H54 (cell line): ENCODE results near the gene PAFAH2.

Source experiments
- DNase-seq: peaks from one replicate; pipeline ENCODE4 v3.0.0; 2011; ENCODE audit warnings: low spot score, mixed read lengths; ENCODE audit not compliant: insufficient read length
- FAIRE-seq: peaks from 3 replicates; lab custom pipeline; 2011; peaks lifted over from hg19 to GRCh38; lab: Jason Lieb, UNC
- POLR2A ChIP-seq: IDR thresholded peaks from 2 replicates; pipeline ENCODE4 v1.6.1; 2011; ENCODE audit warnings: low read depth, mild to moderate bottlenecking, low read length

PAFAH2 gene

GRCh38 chr1:26025060-26025459, 27.2 kb upstream of the PAFAH2 start:
- no peak for TF ChIP-seq POLR2A
- FAIRE-seq (no peak), DNase-seq (no peak)

DNA sequence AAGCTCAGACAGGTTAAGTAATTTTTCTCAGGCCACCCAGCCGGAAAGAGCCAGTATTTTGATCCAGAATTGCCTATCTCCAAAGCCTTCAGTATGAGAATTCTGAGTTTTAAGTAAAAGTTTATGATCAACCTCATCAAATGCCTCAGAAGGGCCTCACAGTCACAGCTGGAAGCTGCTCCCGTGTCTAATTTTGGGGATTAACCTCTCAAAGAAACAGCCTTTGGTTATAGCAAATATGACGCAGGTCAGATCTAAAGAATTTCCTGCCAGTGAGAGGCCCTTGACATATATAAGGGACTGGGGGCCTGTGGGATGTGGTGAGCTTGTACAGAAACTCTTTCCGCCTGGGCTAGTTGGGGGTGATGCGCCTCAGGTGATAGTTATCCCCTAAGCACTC, 26.0 kb upstream of the PAFAH2 start:
- DNase-seq (no peak), FAIRE-seq (no peak)
- no peak for TF ChIP-seq POLR2A

DNA sequence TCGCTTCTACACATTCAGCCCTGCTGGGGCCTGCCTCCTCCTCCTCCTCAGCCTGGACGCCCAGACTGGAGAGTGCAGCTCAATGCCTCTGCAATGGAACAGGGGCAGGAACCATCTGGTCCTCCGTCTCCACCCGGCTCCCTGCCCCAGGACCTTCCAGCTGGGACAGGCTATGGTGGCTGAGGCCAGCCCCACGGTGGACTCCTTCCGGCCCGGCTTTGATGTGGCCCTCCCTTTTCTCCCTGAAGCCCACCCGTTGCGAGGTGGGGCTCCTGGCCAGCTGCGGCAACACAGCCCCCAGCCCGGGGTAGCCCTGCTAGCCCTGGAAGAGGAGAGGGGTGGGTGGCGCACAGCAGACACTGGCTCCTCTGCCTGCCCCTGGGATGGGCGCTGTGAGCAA, 25.1 kb upstream of the PAFAH2 start:
- DNase-seq: no peak
- no peak for FAIRE-seq
- TF ChIP-seq POLR2A: no peak

- DNase-seq (no peak), FAIRE-seq (no peak)
Measured at GRCh38 chr1:26022404-26022779, 24.5 kb upstream of the PAFAH2 start.

DNA sequence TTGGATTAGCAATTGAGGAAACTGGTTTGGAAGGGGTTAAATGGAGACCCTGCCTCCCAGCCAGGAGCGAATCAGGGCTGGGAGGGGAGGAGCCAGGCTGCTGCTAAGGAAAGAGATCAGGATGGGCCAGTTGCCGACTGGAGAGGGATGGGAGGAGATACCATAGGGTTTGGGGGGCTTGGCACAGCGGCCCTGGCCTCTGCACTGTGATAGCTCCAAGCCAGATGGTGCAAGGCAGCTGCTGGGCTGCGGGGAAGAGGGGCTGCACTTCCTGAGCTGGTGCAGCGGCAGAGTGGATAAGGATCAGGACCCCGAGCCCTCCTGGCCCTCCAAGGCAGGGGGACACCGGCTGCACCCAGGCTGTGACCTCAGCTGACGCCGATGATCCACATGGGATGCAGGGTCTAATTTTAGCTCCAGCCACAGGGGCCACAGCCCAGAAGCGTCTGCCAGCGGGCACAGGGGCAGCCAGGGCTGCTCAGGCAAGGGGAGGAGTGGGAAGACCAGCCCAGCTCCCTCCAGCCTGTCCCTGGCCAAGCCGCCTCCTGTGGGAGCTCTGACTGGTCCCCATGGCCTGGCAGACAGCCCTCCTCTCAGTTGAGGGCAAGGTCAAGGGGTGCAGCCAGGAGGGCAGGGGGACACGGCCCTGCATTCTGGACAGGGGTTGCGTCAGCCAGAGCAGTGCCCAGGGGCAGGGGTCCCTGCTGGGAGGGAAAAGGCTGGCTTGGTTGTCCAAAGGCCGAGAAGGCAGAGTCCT, 24.0 kb upstream of the PAFAH2 start, which contains the start of gene EXTL1:
EXTL1 (plus strand) TSS at position 129 of the 757 bp plus-strand sequence. CDS start 872 bp downstream, outside the sequence.
- FAIRE-seq: no peak

More at GRCh38 chr1:26022404-26022779, 24.5 kb upstream of the PAFAH2 start:
- TF ChIP-seq POLR2A: no peak

GRCh38 chr1:26020941-26021646, 23.2 kb upstream of the PAFAH2 start:
- TF ChIP-seq POLR2A: no peak
- FAIRE-seq: no peak

More for the DNA sequence above, 24.0 kb upstream of the PAFAH2 start, which contains the start of gene EXTL1:
- TF ChIP-seq POLR2A: no peak
- no peak for DNase-seq

DNA sequence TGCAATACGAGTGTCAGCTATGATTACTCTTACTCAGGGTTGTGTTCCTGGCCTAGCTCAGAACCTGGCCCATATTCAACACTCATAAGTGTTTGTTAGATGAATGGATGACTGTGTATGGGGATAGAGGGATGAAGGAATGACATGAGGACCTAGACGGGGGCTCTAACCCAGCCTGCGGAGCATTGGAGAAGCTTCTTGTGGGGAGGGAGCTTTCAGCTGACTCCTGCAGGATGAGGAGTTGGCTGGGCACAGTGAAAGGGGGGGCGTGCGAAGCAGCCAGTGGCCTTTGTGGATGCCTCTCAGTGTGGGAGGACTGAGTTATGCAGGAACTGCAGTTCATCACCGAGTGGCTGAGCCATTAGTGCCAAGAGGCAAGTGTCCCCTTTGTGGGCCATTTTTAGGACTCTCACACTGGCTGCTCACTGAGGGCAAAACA, 22.5 kb upstream of the PAFAH2 start:
- DNase-seq (no peak), FAIRE-seq (no peak)
- TF ChIP-seq POLR2A: no peak

More at GRCh38 chr1:26020941-26021646, 23.2 kb upstream of the PAFAH2 start:
- no peak for DNase-seq

GRCh38 chr1:26019641-26020315, 21.9 kb upstream of the PAFAH2 start:
- no peak for FAIRE-seq
- DNase-seq: peak; percentile 27
- no peak for TF ChIP-seq POLR2A

GRCh38 chr1:26017606-26018005, 19.7 kb upstream of the PAFAH2 start:
- DNase-seq (no peak), FAIRE-seq (no peak)
- no peak for TF ChIP-seq POLR2A

DNA sequence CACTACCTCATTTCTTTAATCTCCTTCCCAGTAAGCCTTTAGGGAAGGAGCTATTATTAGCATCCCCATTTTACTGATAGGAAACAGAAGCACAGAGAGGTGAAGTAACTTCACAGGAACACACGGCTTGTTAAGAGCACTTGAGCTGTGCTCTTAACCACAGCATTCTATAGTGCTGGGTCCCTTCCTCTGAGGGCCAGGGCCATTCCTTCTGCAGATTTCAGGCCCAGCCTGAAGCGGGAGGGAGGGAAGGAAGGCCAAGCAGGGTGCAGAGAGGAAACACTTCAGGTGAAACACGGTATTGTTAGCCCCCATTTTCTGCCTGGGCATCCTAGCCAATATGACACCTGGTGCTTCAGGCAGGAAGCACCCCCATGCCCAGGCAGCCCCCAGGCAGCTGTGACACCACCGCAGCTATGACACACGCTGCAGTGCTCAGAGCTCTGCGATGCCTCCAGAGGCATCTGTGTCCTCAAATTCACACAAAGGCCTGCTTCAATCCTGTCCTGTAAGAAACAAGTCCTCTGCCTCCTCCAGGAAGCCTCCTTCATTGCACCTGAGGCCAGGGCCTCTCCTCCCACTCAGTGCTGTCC, 19.2 kb upstream of the PAFAH2 start:
- no peak for TF ChIP-seq POLR2A
- DNase-seq (no peak), FAIRE-seq (no peak)

- TF ChIP-seq POLR2A: no peak
- DNase-seq (no peak), FAIRE-seq (no peak)
Measured at GRCh38 chr1:26016258-26016952, 18.5 kb upstream of the PAFAH2 start.

- FAIRE-seq: no peak
- DNase-seq: no peak
- TF ChIP-seq POLR2A: no peak
Measured at GRCh38 chr1:26015358-26015757, 17.5 kb upstream of the PAFAH2 start.

- no peak for TF ChIP-seq POLR2A
- DNase-seq: no peak
- FAIRE-seq: no peak
Measured at GRCh38 chr1:26014179-26014578, 16.3 kb upstream of the PAFAH2 start.
